Prostate gland (tissue), 2 donors: ENCODE measurements around the gene CYREN. TPM values are rescaled to one million over a fixed set of nuclear protein-coding genes. Genes with fewer than 3 reads are reported as not detected.

Source experiments
- DNase-seq: peaks from one replicate; pipeline ENCODE4 v3.0.0-alpha.2; 2019; ENCODE audit warnings: low spot score
- H3K27ac ChIP-seq, 2 donors: fragments of 200-600 bp; sonication (generic); 2 replicates each; pipeline ENCODE4 v1.5.1; 2017 to 2019
- H3K27me3 ChIP-seq: fragments of 200-600 bp; sonication (generic); replicated peaks from 2 replicates; pipeline ENCODE4 v1.5.1; 2019; ENCODE audit not compliant: insufficient read depth
- H3K36me3 ChIP-seq, 2 donors: fragments of 200-600 bp; sonication (generic); 1 replicate in 1 of 2; 2 replicates in 1 of 2; pipeline versions ENCODE4 v1.5.1 to v1.8.1; 2017 to 2019
- H3K4me1 ChIP-seq: fragments of 200-600 bp; sonication (generic); replicated peaks from 2 replicates; pipeline ENCODE4 v1.5.1; 2019
- H3K4me3 ChIP-seq, 2 donors: fragments of 200-600 bp; sonication (generic); 2 replicates each; pipeline ENCODE4 v1.5.1; 2017 to 2019
- H3K9me3 ChIP-seq: fragments of 200-600 bp; sonication (generic); 2 replicates; pipeline ENCODE4 v1.5.1; 2017
- POLR2A ChIP-seq: fragments of 450-650 bp; IDR thresholded peaks from one replicate; pipeline ENCODE4 v1.6.1; 2016; ENCODE audit warnings: antibody characterized with exemption, mild to moderate bottlenecking
- POLR2AphosphoS5 ChIP-seq: sonication (generic); formaldehyde crosslinking; IDR thresholded peaks from one replicate; pipeline ENCODE4 v1.6.1; 2017; ENCODE audit warnings: antibody characterized with exemption
- WGBS: methylation state at CpG from one replicate; pipeline ENCODE4 v1.1.5; 2018; 5-methylcytosine and 5-hydroxymethylcytosine counted together
- intact Hi-C: fragments of 100-400 bp; cut with DNase I; formaldehyde crosslinking; loops from one replicate; pipeline ENCODE4 v1.14.2; 2022
- total RNA-seq, 2 donors: library from RNA; depleted of rRNA; stranded (reverse); fragments of >200 nt; gene quantifications; one replicate each; pipeline ENCODE4 v1.1.0, GENCODE V29; 2016
- TF ChIP-seq, protein P1 (sequence below), 4 experiments: fragments of 200-600 bp in 2 of 4; fragments of 450-650 bp in 2 of 4; sonication (generic) in 2 of 4; IDR thresholded peaks; 1 replicate in 3 of 4; 2 replicates in 1 of 4; pipeline ENCODE4 v1.5.1; 2016 to 2019; ENCODE audit warnings: antibody characterized with exemption in 4 of 4, mild to moderate bottlenecking in 2 of 4, moderate library complexity in 2 of 4

Gene CYREN
- total RNA-seq, 2 donors from 2014 or later: 44.5 to 53.6 TPM

GRCh38 chr7:135201350-135201749 lies 30.8 kb upstream of the CYREN start:
- Histone ChIP-seq H3K4me3 (no peak overlapping the region), H3K27me3 (no peaks in the 10 kb centered on the region), H3K4me1 (no peaks in the 10 kb centered on the region), H3K9me3 (no peaks in the 10 kb centered on the region), H3K27ac (no peak overlapping the region), H3K36me3 (peaks cover 4 to 5% of the 10 kb centered on the region in 2 donors)
- TF ChIP-seq POLR2AphosphoS5: no peak
- no peak for DNase-seq
- 81% methylated on average over 2 of the region's 2 CpGs for WGBS
- intact Hi-C loops: no loop called here

- 55% methylated on average over 3 of the region's 3 CpGs for WGBS
Observed at GRCh38 chr7:135200821-135201331, 30.4 kb upstream of the CYREN start.

GRCh38 chr7:135199439-135199838 lies 28.9 kb upstream of the CYREN start:
- Histone ChIP-seq H3K4me1 (no peaks in the 10 kb centered on the region), H3K27ac (no peak overlapping the region), H3K4me3 (no peak overlapping the region), H3K27me3 (no peaks in the 10 kb centered on the region), H3K36me3 (peaks cover 4 to 5% of the 10 kb centered on the region in 2 donors), H3K9me3 (no peaks in the 10 kb centered on the region)
- no peak for DNase-seq
- intact Hi-C loops: no loop called here
- 88% methylated on average over 4 of the region's 4 CpGs for WGBS
- TF ChIP-seq, protein P1, sequence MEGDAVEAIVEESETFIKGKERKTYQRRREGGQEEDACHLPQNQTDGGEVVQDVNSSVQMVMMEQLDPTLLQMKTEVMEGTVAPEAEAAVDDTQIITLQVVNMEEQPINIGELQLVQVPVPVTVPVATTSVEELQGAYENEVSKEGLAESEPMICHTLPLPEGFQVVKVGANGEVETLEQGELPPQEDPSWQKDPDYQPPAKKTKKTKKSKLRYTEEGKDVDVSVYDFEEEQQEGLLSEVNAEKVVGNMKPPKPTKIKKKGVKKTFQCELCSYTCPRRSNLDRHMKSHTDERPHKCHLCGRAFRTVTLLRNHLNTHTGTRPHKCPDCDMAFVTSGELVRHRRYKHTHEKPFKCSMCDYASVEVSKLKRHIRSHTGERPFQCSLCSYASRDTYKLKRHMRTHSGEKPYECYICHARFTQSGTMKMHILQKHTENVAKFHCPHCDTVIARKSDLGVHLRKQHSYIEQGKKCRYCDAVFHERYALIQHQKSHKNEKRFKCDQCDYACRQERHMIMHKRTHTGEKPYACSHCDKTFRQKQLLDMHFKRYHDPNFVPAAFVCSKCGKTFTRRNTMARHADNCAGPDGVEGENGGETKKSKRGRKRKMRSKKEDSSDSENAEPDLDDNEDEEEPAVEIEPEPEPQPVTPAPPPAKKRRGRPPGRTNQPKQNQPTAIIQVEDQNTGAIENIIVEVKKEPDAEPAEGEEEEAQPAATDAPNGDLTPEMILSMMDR (IDR thresholded peaks at IDR 0.05): no peak
- TF ChIP-seq POLR2AphosphoS5 (no peak), POLR2A (no peak)

More at GRCh38 chr7:135200821-135201331, 30.4 kb upstream of the CYREN start:
- H3K9me3 ChIP-seq: no peaks in the 10 kb centered on the region
- no peak overlapping the region for H3K4me3 ChIP-seq
- TF ChIP-seq POLR2A: no peak
- TF ChIP-seq, protein P1 (IDR thresholded peaks at IDR 0.05): no peak
- no peak for TF ChIP-seq POLR2AphosphoS5
- peaks cover 4 to 5% of the 10 kb centered on the region in 2 donors for H3K36me3 ChIP-seq
- intact Hi-C loops: no loop called here
- H3K4me1 ChIP-seq: no peaks in the 10 kb centered on the region
- H3K27me3 ChIP-seq: no peaks in the 10 kb centered on the region
- DNase-seq: no peak
- H3K27ac ChIP-seq: no peak overlapping the region

DNA sequence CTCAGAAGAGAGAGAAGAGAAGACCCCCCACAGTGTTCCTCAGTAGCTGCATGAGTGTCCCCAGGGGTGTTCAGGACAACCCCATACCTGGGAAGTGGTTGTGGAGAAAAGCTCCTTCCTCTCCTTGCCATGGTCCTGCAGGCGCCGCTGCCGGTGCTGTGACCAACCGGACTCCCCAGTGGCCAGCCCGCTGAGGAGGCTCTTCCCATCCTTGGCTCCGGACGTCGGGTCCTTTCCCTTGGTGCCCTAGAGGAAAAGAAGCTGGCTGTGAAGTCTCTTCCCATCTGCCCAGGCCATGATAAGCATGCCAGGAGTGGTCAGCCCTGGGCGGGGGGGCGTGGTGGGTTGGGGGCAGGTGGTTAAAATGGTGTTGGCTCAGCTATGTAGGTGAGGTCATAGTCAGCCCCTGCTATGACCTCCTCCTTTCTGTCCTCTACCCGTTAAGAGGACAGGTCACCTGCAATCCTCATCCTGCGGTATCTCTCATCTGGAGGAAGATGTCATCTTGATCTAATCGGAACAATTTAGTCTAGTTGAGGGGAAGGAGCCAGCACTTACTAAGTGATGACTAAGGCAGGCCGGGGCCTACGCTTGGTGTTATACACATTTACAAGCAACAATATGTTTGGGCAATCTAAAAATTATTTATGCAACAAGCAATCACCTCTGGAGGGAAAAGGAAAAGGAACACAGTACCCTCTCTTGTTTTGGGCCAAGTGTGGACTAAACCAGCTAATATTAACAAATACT lies 27.6 kb upstream of the CYREN start:
- H3K27ac ChIP-seq: no peak overlapping the region
- no peak overlapping the region for H3K4me3 ChIP-seq
- intact Hi-C loops: no loop called here
- 94% methylated on average over 15 of the region's 15 CpGs for WGBS
- no peak for DNase-seq
- H3K36me3 ChIP-seq: peaks cover 4 to 5% of the 10 kb centered on the region in 2 donors
- no peaks in the 10 kb centered on the region for H3K27me3 ChIP-seq
- no peaks in the 10 kb centered on the region for H3K9me3 ChIP-seq
- H3K4me1 ChIP-seq: no peaks in the 10 kb centered on the region
- no peak for TF ChIP-seq POLR2AphosphoS5
- TF ChIP-seq POLR2A: no peak

GRCh38 chr7:135197343-135197742 lies 26.8 kb upstream of the CYREN start:
- DNase-seq: no peak
- peaks cover 4 to 5% of the 10 kb centered on the region in 2 donors for H3K36me3 ChIP-seq

More at GRCh38 chr7:135197343-135197742, 26.8 kb upstream of the CYREN start:
- Histone ChIP-seq H3K27me3 (no peaks in the 10 kb centered on the region), H3K4me3 (no peak overlapping the region), H3K27ac (no peak overlapping the region), H3K4me1 (no peaks in the 10 kb centered on the region), H3K9me3 (no peaks in the 10 kb centered on the region)
- WGBS: 89% methylated on average over 2 of the region's 2 CpGs
- TF ChIP-seq POLR2AphosphoS5 (no peak), POLR2A (no peak)
- TF ChIP-seq, protein P1 (IDR thresholded peaks at IDR 0.05): no peak
- intact Hi-C loops: no loop called here
